ENCODE results near the gene KCNJ9. TPM values are rescaled to one million over a fixed set of nuclear protein-coding genes. Genes with fewer than 3 reads are reported as not detected.

The KCNJ9 gene
- total RNA-seq (2021) (0.09 to 0.14 TPM in 2 of 3 replicates, not detected in the other), Bru-seq, nascent RNA (percentile 12 among the genes with signal in this experiment)
- long read RNA-seq, experiment 1, result 0 reads
- long read RNA-seq, experiment 2, result 0 reads
- long read RNA-seq, experiment 3, result 0 reads

- ChIA-PET POLR2A (interaction anchor here (0.9 kb wide), 1 partner anchor 50 kb away, joined by 3 read pairs; no protein-coding TSS in a partner anchor), CTCF (interaction anchor here (0.6 to 29.5 kb wide), 11 partner anchors 14 to 210 kb away, joined by 3 to 978 read pairs (median 4); no protein-coding TSS in a partner anchor)
- peaks cover 84% of the 10 kb centered on the region for H3K27me3 Mint-ChIP-seq (ENCODE audit: low read depth)
- H3K4me3 Mint-ChIP-seq, result no peak within 1 kb of the TSS
- H3K4me1 Mint-ChIP-seq, result peaks cover 16% of the 10 kb centered on the region
- no peak for ATAC-seq
- no peak for DNase-seq (ENCODE audit: low spot score)
- H3K27ac Mint-ChIP-seq, result no peak within 1 kb of the TSS
- TF ChIP-seq IRF2 (CRISPR knock-in tag; IDR thresholded peaks at IDR 0.05; ENCODE audit: borderline replicate concordance, low read depth) (no peak), GTF2I (CRISPR knock-in tag; conservative IDR thresholded peaks at IDR 0.05) (no peak), ZNF425 (CRISPR knock-in tag; conservative IDR thresholded peaks at IDR 0.05) (no peak), ZBTB43 (CRISPR knock-in tag; IDR thresholded peaks at IDR 0.05) (no peak), CBFB (CRISPR knock-in tag; IDR thresholded peaks at IDR 0.05; ENCODE audit: low read depth) (no peak), ZNF121 (CRISPR knock-in tag; IDR thresholded peaks at IDR 0.05) (no peak), ETV6 (CRISPR knock-in tag; IDR thresholded peaks at IDR 0.05) (no peak), FOXK1 (CRISPR knock-in tag; IDR thresholded peaks at IDR 0.05) (no peak), IRF1 (CRISPR knock-in tag; IDR thresholded peaks at IDR 0.05) (no peak)
- TF ChIP-seq, protein P1, sequence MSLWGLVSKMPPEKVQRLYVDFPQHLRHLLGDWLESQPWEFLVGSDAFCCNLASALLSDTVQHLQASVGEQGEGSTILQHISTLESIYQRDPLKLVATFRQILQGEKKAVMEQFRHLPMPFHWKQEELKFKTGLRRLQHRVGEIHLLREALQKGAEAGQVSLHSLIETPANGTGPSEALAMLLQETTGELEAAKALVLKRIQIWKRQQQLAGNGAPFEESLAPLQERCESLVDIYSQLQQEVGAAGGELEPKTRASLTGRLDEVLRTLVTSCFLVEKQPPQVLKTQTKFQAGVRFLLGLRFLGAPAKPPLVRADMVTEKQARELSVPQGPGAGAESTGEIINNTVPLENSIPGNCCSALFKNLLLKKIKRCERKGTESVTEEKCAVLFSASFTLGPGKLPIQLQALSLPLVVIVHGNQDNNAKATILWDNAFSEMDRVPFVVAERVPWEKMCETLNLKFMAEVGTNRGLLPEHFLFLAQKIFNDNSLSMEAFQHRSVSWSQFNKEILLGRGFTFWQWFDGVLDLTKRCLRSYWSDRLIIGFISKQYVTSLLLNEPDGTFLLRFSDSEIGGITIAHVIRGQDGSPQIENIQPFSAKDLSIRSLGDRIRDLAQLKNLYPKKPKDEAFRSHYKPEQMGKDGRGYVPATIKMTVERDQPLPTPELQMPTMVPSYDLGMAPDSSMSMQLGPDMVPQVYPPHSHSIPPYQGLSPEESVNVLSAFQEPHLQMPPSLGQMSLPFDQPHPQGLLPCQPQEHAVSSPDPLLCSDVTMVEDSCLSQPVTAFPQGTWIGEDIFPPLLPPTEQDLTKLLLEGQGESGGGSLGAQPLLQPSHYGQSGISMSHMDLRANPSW (CRISPR knock-in tag; conservative IDR thresholded peaks at IDR 0.05; ENCODE audit: low read depth), result no peak
- H3K9me3 Mint-ChIP-seq, result no peaks in the 10 kb centered on the region
- no peaks in the 10 kb centered on the region for H3K36me3 Mint-ChIP-seq
Measured at GRCh38 chr1:160081261-160081936, at the start of gene KCNJ9. KCNJ9 (plus strand) TSS chr1:160081538; CDS start chr1:160084031, 2,493 bp downstream.

- DNase-seq (ENCODE audit: low spot score) (no peak), ATAC-seq (no peak)
- Mint-ChIP-seq H3K9me3 (no peaks in the 10 kb centered on the region), H3K4me1 (peaks cover 17% of the 10 kb centered on the region), H3K27ac (peak overlapping the region; percentile 97; the same call in 1 of the 2 replicates), H3K36me3 (no peaks in the 10 kb centered on the region), H3K27me3 (ENCODE audit: low read depth) (peaks cover 12% of the 10 kb centered on the region; the same call in 1 of the 2 replicates), H3K4me3 (peak overlapping the region; percentile 91)
- ChIA-PET POLR2A (interaction anchor here (0.5 to 1.1 kb wide), 4 partner anchors 9 to 368 kb away, joined by 3 to 4 read pairs (median 4); partner anchors contain the start of gene VANGL2), CTCF (interaction anchor here (0.8 to 5.8 kb wide), 8 partner anchors 9 to 252 kb away, joined by 3 to 35 read pairs (median 15); partner anchors contain the start of gene DUSP23)
- TF ChIP-seq ATF1 (CRISPR knock-in tag; IDR thresholded peaks at IDR 0.05) (no peak), ERG (CRISPR knock-in tag; IDR thresholded peaks at IDR 0.05) (no peak), SP1 (CRISPR knock-in tag; conservative IDR thresholded peaks at IDR 0.05) (no peak), SOX15 (CRISPR knock-in tag; IDR thresholded peaks at IDR 0.05) (no peak), ATF3 (CRISPR knock-in tag; conservative IDR thresholded peaks at IDR 0.05) (no peak), IRF1 (CRISPR knock-in tag; IDR thresholded peaks at IDR 0.05) (no peak), KAT7 (CRISPR knock-in tag; IDR thresholded peaks at IDR 0.05; ENCODE audit: borderline replicate concordance) (no peak)
- TF ChIP-seq, protein P2, sequence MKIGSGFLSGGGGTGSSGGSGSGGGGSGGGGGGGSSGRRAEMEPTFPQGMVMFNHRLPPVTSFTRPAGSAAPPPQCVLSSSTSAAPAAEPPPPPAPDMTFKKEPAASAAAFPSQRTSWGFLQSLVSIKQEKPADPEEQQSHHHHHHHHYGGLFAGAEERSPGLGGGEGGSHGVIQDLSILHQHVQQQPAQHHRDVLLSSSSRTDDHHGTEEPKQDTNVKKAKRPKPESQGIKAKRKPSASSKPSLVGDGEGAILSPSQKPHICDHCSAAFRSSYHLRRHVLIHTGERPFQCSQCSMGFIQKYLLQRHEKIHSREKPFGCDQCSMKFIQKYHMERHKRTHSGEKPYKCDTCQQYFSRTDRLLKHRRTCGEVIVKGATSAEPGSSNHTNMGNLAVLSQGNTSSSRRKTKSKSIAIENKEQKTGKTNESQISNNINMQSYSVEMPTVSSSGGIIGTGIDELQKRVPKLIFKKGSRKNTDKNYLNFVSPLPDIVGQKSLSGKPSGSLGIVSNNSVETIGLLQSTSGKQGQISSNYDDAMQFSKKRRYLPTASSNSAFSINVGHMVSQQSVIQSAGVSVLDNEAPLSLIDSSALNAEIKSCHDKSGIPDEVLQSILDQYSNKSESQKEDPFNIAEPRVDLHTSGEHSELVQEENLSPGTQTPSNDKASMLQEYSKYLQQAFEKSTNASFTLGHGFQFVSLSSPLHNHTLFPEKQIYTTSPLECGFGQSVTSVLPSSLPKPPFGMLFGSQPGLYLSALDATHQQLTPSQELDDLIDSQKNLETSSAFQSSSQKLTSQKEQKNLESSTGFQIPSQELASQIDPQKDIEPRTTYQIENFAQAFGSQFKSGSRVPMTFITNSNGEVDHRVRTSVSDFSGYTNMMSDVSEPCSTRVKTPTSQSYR (CRISPR knock-in tag; IDR thresholded peaks at IDR 0.05), result no peak
Measured at GRCh38 chr1:160032165-160032820, 49.0 kb upstream of the KCNJ9 start.
